Measurements from ENCODE around the gene STX1A.

STX1A gene

DNA sequence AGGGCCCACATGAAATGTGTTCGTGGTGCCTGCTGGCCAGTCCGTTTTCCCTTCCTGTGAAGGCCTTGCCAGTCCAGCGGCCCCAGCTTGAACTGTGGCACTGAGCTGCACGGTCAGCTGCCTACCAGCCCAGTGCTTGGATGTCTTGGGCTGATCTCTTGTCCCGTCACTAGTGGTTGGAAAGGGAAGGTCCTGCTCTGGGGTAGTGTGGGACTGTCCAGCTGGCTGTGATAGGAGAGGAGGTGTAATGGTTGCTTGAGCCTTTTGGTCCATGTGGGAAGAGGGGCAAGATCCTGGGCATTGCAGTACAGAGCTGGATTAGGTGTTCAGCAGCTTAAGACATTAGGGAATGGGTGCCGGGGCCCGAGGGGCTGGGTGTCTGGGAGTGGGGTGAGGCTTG is 21.1 kb downstream of the STX1A start:
- no peaks in the 10 kb centered on the region for H3K9me3 ChIP-seq (ENCODE audit: control insufficient read depth in 1 of 2, low read length in 2 of 2)
- peaks cover 42 to 75% of the 10 kb centered on the region in 2 donors for H3K36me3 ChIP-seq (ENCODE audit: control insufficient read depth in 1 of 2, insufficient read depth in 2 of 2, low read length in 2 of 2)
- H3K4me3 ChIP-seq (ENCODE audit: low read depth in 1 of 2, low read length in 2 of 2): no peak overlapping the region
- H3K27ac ChIP-seq (ENCODE audit: low read length): no peak overlapping the region
- H3K4me1 ChIP-seq (ENCODE audit: control insufficient read depth in 1 of 2, insufficient read depth in 2 of 2, low read length in 2 of 2): no peaks in the 10 kb centered on the region
- H3K27me3 ChIP-seq (ENCODE audit: low read depth, low read length): no peaks in the 10 kb centered on the region

DNA sequence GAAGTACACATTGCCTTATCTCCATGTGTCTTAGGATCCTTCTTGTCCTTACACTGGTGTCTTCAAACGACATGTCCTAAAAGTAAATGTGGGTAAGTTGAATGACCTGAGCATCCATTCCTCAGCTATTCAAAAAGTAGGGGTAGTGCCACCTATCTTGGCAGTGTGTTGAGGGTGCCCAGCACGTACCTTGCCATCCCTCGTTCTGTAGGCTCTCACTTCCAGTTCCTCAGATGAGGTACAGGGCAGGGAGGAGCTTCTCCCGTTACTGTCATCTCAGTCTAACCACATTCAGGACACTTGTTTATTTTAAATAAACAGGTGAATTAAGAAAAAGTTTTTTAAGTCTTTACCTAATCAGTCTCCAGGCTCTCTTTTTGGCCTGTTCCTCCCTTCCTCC is 23.1 kb downstream of the STX1A start:
- no peaks in the 10 kb centered on the region for H3K27me3 ChIP-seq (ENCODE audit: low read depth, low read length)
- no peak overlapping the region for H3K4me3 ChIP-seq (ENCODE audit: low read depth in 1 of 2, low read length in 2 of 2)
- no peaks in the 10 kb centered on the region for H3K4me1 ChIP-seq (ENCODE audit: control insufficient read depth in 1 of 2, insufficient read depth in 2 of 2, low read length in 2 of 2)
- H3K36me3 ChIP-seq (ENCODE audit: control insufficient read depth in 1 of 2, insufficient read depth in 2 of 2, low read length in 2 of 2): peaks cover 51 to 96% of the 10 kb centered on the region in 2 donors
- H3K9me3 ChIP-seq (ENCODE audit: control insufficient read depth in 1 of 2, low read length in 2 of 2): no peaks in the 10 kb centered on the region
- H3K27ac ChIP-seq (ENCODE audit: low read length): no peak overlapping the region

DNA sequence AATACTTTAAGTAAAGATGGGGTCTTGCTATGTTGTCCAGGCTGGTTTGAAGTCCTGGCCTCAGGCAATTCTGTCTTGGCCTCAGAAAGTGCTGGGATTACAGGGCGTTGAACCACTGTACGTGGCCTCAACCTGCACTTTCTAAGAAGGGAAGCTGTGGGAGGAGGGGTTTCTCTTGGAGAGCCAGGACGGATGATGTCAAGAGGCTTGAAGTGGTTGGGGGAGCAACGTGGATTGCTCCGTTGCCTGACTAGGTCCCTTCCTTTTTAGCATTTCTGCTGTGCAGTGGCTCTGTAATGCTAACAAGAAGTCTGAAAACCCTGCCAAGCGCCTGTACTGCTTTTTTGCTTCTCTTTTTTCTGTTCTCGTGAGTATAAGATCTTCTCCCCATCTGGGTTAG is 28.8 kb downstream of the STX1A start:
- H3K9me3 ChIP-seq (ENCODE audit: control insufficient read depth in 1 of 2, low read length in 2 of 2): no peaks in the 10 kb centered on the region
- no peak overlapping the region for H3K4me3 ChIP-seq (ENCODE audit: low read depth in 1 of 2, low read length in 2 of 2)
- H3K27ac ChIP-seq (ENCODE audit: low read length): no peak overlapping the region
- H3K4me1 ChIP-seq (ENCODE audit: control insufficient read depth in 1 of 2, insufficient read depth in 2 of 2, low read length in 2 of 2): no peaks in the 10 kb centered on the region
- peaks cover 48 to 77% of the 10 kb centered on the region in 2 donors for H3K36me3 ChIP-seq (ENCODE audit: control insufficient read depth in 1 of 2, insufficient read depth in 2 of 2, low read length in 2 of 2)
- H3K27me3 ChIP-seq (ENCODE audit: low read depth, low read length): no peaks in the 10 kb centered on the region

DNA sequence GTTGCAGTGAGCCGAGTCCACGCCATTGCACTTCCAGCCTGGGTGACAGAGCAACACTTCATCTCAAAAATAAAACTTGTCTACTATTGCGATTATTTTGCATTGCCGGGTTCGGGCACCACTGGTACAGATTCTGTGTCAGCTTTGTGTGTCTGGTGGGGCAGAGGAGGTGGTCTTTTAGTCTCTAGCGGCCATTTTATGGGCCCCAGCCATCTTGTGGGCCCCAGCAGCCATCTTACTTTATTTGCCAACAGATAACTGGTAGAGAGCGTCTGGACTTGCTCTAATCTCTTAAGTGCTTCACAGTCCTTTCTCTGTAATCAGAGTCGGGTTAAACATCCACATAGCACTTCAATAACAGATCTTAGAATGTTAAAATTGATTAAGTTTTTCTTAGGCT is 31.2 kb downstream of the STX1A start:
- Histone ChIP-seq H3K4me3 (ENCODE audit: low read depth in 1 of 2, low read length in 2 of 2) (no peak overlapping the region), H3K9me3 (ENCODE audit: control insufficient read depth in 1 of 2, low read length in 2 of 2) (no peaks in the 10 kb centered on the region), H3K36me3 (ENCODE audit: control insufficient read depth in 1 of 2, insufficient read depth in 2 of 2, low read length in 2 of 2) (peaks cover 30 to 54% of the 10 kb centered on the region in 2 donors), H3K4me1 (ENCODE audit: control insufficient read depth in 1 of 2, insufficient read depth in 2 of 2, low read length in 2 of 2) (peaks cover 0 to 6% of the 10 kb centered on the region in 2 donors), H3K27ac (ENCODE audit: low read length) (no peak overlapping the region), H3K27me3 (ENCODE audit: low read depth, low read length) (no peaks in the 10 kb centered on the region)

DNA sequence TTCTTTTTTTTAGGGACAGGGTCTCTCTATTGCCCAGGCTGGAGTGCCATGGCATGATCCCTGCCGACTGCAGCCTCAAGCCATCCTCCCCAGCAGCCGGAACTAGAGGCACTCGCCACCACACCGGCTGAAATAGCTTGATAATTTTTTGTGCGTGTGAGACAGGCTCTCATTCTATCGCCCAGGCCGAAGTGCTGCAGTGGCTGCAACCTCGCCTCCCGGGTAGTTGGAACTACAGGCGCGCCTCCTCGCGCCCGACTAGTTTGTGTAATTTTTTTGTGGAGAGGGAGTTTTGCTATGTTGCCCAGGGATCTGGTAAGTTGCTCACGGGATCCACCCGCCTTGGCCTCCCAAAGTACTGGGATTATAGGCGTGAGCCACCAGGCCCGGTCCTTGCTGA is 34.2 kb downstream of the STX1A start:
- Histone ChIP-seq H3K27me3 (ENCODE audit: low read depth, low read length) (no peaks in the 10 kb centered on the region), H3K4me1 (ENCODE audit: control insufficient read depth in 1 of 2, insufficient read depth in 2 of 2, low read length in 2 of 2) (peaks cover 10 to 30% of the 10 kb centered on the region in 2 donors), H3K4me3 (ENCODE audit: low read depth in 1 of 2, low read length in 2 of 2) (no peak overlapping the region), H3K36me3 (ENCODE audit: control insufficient read depth in 1 of 2, insufficient read depth in 2 of 2, low read length in 2 of 2) (peaks cover 17 to 25% of the 10 kb centered on the region in 2 donors), H3K27ac (ENCODE audit: low read length) (no peak overlapping the region), H3K9me3 (ENCODE audit: control insufficient read depth in 1 of 2, low read length in 2 of 2) (no peaks in the 10 kb centered on the region)

DNA sequence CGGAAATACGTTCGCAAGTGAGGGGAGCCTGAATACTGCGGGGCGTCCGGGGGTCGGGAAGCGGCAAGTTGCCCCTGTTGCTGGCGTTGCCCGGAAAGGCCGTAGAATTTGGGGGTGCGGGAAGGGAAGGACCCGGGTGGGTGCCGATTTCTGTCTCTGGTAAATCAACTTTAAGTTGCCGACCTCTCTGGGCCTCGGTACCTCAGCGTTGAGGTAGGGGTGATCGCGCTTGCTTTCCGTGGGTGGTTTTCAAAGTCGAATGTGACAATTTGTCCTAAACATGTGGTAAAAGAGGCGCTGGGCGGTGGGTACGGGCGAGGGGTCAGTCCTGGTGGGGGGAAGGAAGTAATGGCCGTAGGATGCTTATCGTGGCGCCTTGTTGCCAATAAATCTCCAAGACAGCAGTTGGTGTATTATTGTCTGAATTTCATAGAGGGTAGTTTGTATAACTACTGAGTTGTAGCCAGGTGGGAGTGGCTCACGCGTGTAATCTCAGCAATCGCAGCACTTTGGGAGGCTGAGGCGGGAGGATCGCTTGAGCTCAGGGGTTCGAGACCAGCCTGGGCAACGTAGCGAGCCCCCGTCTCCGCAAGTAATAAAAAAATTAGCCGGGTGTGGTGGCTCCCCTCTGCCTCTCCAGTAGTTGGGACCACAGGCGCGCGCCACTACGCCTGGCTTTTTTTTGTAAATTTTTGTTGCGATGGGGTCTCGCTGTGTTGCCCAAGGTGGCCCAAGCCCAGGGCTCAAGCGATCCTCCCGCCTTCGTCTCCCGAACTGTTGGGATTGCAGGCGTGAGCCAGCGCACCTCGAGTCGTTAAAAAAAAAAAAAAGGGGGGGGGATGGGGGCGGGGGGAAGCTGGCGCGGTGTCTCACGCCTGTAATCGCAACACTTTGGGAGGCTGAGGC is 35.4 kb downstream of the STX1A start:
- peaks cover 10 to 35% of the 10 kb centered on the region in 2 donors for H3K4me1 ChIP-seq (ENCODE audit: control insufficient read depth in 1 of 2, insufficient read depth in 2 of 2, low read length in 2 of 2)
- no peaks in the 10 kb centered on the region for H3K9me3 ChIP-seq (ENCODE audit: control insufficient read depth in 1 of 2, low read length in 2 of 2)
- H3K36me3 ChIP-seq (ENCODE audit: control insufficient read depth in 1 of 2, insufficient read depth in 2 of 2, low read length in 2 of 2): peaks cover 12 to 27% of the 10 kb centered on the region in 2 donors
- H3K4me3 ChIP-seq (ENCODE audit: low read depth in 1 of 2, low read length in 2 of 2): peak overlapping the region; percentile 93 to 97
- H3K27me3 ChIP-seq (ENCODE audit: low read depth, low read length): no peaks in the 10 kb centered on the region
- H3K27ac ChIP-seq (ENCODE audit: low read length): peak overlapping the region; percentile 71

DNA sequence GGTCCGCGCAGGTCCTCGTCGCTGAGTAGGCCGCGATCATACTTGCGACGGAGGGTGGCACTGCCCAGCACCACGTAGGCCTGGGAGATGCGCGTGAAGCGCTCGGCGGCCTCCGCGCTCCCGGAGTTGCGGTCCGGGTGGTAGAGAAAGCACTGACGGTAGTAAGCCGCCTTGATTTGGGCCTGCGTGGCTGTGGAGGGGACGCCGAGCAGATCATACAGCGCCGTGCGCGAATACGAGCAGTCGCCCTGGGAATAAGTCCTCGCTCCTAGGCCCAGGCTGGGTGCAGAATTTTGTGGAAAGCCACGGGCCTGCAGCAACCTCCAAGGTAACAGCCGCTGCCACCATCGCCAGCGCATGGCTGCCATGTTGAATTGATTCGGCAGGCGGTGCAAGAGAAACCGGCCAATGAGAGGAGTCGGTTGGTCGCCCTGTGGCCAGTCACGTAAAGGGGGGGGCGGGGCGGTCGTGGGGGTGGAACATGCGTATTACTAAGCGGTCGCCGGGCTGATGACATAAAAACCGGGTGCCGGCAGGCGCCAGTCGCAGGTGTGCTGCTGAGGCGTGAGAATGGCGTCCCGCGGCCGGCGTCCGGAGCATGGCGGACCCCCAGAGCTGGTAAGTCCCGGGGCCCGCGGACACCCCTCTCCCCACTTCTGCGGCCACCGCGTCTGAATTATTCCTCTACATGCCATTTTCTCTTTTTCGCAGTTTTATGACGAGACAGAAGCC is 36.2 kb downstream of the STX1A start, which contains the start of the genes BUD23 and DNAJC30:
Gene BUD23 (plus strand): TSS at position 542 of the 732 bp plus-strand sequence. CDS start 29 bp downstream, at position 571.
Gene DNAJC30 (minus strand): TSS at position 398 of the 732 bp plus-strand sequence. CDS start 30 bp downstream, at position 368.
- Histone ChIP-seq H3K27me3 (ENCODE audit: low read depth, low read length) (no peaks in the 10 kb centered on the region), H3K4me1 (ENCODE audit: control insufficient read depth in 1 of 2, insufficient read depth in 2 of 2, low read length in 2 of 2) (peaks cover 10 to 35% of the 10 kb centered on the region in 2 donors), H3K4me3 (ENCODE audit: low read depth in 1 of 2, low read length in 2 of 2) (peak within 1 kb of the TSS; percentile 93 to 97), H3K36me3 (ENCODE audit: control insufficient read depth in 1 of 2, insufficient read depth in 2 of 2, low read length in 2 of 2) (peaks cover 5 to 28% of the 10 kb centered on the region in 2 donors), H3K27ac (ENCODE audit: low read length) (peak within 1 kb of the TSS; percentile 84), H3K9me3 (ENCODE audit: control insufficient read depth in 1 of 2, low read length in 2 of 2) (no peaks in the 10 kb centered on the region)

DNA sequence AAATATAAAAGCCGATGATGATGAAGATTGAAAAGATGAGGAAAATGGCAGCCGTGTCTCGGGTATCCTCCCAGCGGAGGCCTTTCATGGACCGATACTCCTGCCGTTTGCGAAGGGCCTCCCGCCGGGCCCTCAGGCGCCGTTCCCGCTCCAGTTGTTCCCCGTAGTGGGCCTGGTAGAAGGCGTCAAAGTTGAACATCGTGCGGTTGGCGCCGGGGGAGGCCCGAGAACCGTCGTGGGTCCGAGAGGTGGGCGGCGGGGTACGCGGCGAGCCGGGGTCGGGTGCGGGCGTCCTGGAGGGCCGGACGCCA is 36.8 kb downstream of the STX1A start:
- Histone ChIP-seq H3K36me3 (ENCODE audit: control insufficient read depth in 1 of 2, insufficient read depth in 2 of 2, low read length in 2 of 2) (peaks cover 4 to 32% of the 10 kb centered on the region in 2 donors), H3K9me3 (ENCODE audit: control insufficient read depth in 1 of 2, low read length in 2 of 2) (no peaks in the 10 kb centered on the region), H3K4me1 (ENCODE audit: control insufficient read depth in 1 of 2, insufficient read depth in 2 of 2, low read length in 2 of 2) (peaks cover 10 to 35% of the 10 kb centered on the region in 2 donors), H3K27ac (ENCODE audit: low read length) (peak overlapping the region; percentile 84), H3K27me3 (ENCODE audit: low read depth, low read length) (no peaks in the 10 kb centered on the region), H3K4me3 (ENCODE audit: low read depth in 1 of 2, low read length in 2 of 2) (peak overlapping the region; percentile 93 to 97)

DNA sequence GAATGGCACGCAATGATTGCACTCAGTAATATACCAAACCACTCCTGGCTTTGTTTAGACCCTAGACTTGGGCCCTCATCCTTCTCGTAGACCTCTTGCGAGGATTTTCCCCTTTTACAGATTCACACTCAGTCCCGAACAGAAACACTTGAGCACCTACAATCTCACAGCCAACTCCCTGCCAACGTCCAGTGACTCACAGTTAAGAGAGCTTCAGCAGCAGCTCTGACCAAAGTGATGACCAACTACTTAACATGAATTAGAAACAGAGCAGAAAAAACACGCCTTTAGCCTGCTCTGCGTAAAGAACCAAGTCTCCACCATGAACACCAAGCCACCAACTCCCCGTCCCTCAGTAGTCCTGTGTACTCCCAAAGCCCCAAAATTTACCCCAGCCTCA is 38.4 kb downstream of the STX1A start:
- H3K9me3 ChIP-seq (ENCODE audit: control insufficient read depth in 1 of 2, low read length in 2 of 2): no peaks in the 10 kb centered on the region
- peak overlapping the region in 1 of 2 donors; percentile 97 for H3K4me3 ChIP-seq (ENCODE audit: low read depth in 1 of 2, low read length in 2 of 2)
- peaks cover 10 to 35% of the 10 kb centered on the region in 2 donors for H3K4me1 ChIP-seq (ENCODE audit: control insufficient read depth in 1 of 2, insufficient read depth in 2 of 2, low read length in 2 of 2)
- no peaks in the 10 kb centered on the region for H3K27me3 ChIP-seq (ENCODE audit: low read depth, low read length)
- H3K27ac ChIP-seq (ENCODE audit: low read length): no peak overlapping the region
- peaks cover 0 to 20% of the 10 kb centered on the region in 2 donors for H3K36me3 ChIP-seq (ENCODE audit: control insufficient read depth in 1 of 2, insufficient read depth in 2 of 2, low read length in 2 of 2)

DNA sequence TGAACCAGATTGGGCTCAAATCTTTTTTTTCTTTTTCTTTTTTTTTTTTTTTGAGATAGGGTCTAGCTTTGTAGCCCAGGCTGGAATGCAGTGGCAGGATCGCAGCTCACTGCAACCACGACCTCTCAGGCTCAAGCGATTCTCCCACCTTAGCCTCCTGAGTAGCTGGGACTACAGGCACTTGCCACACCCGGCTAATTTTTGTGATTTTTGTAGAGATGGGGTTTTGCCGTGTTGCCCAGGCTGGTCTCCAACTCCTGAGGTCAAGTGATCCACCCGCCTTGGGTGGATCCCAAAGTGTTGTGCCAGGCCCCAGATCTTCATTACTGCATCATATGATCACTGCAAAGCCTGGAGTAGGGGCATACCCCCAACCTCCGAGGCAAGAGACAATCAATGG is 39.0 kb downstream of the STX1A start:
- H3K36me3 ChIP-seq (ENCODE audit: control insufficient read depth in 1 of 2, insufficient read depth in 2 of 2, low read length in 2 of 2): peaks cover 0 to 20% of the 10 kb centered on the region in 2 donors

DNA sequence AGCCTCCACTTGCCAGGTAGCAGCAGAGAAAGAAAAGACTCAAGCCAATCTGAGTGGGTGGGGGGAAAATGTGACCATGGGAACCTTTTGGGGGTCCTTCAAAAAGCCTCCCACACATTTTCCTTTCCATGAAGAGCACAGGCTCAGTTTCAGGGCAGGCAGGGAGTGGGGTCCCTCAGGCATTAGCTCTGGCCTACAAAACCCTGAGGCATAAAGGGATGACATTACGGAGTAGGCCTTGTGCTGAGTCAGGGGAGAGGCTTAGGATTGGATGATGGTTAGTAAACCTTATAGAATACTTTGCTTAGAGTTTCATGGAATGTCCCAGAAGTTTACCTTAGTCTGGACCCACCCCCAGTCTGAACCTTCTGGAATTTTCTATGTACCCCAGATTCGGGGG is 39.8 kb downstream of the STX1A start:
- H3K27ac ChIP-seq (ENCODE audit: low read length): no peak overlapping the region

More for the DNA sequence above, 39.0 kb downstream of the STX1A start:
- Histone ChIP-seq H3K4me3 (ENCODE audit: low read depth in 1 of 2, low read length in 2 of 2) (no peak overlapping the region), H3K27me3 (ENCODE audit: low read depth, low read length) (no peaks in the 10 kb centered on the region), H3K27ac (ENCODE audit: low read length) (no peak overlapping the region), H3K9me3 (ENCODE audit: control insufficient read depth in 1 of 2, low read length in 2 of 2) (no peaks in the 10 kb centered on the region), H3K4me1 (ENCODE audit: control insufficient read depth in 1 of 2, insufficient read depth in 2 of 2, low read length in 2 of 2) (peaks cover 10 to 35% of the 10 kb centered on the region in 2 donors)

More for the DNA sequence above, 39.8 kb downstream of the STX1A start:
- Histone ChIP-seq H3K36me3 (ENCODE audit: control insufficient read depth in 1 of 2, insufficient read depth in 2 of 2, low read length in 2 of 2) (peaks cover 0 to 20% of the 10 kb centered on the region in 2 donors), H3K4me3 (ENCODE audit: low read depth in 1 of 2, low read length in 2 of 2) (no peak overlapping the region), H3K27me3 (ENCODE audit: low read depth, low read length) (no peaks in the 10 kb centered on the region), H3K9me3 (ENCODE audit: control insufficient read depth in 1 of 2, low read length in 2 of 2) (no peaks in the 10 kb centered on the region), H3K4me1 (ENCODE audit: control insufficient read depth in 1 of 2, insufficient read depth in 2 of 2, low read length in 2 of 2) (peaks cover 10 to 35% of the 10 kb centered on the region in 2 donors)
